Measurements from ENCODE around the gene MLLT6. TPM values are rescaled to one million over a fixed set of nuclear protein-coding genes. Genes with fewer than 3 reads are reported as not detected.

The MLLT6 gene
- total and polyA plus RNA-seq, 2 of the 13 experiments (the other 11 are each of a cell fraction or from before 2014, with no cell fraction given), result 50.7 to 69.5 TPM

DNA sequence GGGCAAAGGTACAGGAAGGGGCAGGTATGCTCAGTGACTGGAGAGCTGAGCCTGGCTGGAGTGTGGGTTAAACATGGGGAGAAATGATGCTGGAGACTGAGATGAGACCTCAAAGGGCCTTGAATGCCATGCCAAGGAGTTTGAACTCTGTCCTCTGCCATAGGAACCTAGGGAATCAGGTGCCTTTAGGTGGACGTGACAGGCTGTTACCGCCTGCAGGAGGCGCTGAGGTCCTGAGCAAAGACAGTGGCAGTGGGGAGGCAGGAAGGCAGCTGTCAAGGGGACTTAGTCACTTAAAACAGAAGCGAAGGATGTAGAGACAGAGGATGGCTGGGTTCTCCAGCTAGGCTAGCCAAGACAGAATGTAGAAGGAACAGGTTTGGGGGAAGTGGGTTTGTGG, 56.5 kb downstream of the MLLT6 start (continued):
- TF ChIP-seq ATF7 (IDR thresholded peaks at IDR 0.05) (no peak), ATF7 (CRISPR knock-in tag; IDR thresholded peaks at IDR 0.05) (no peak), ISL2 (CRISPR knock-in tag; IDR thresholded peaks at IDR 0.05) (no peak), HNF4A (CRISPR knock-in tag; IDR thresholded peaks at IDR 0.05) (peak; percentile 62; the same call in 1 of the 2 replicates), TCF7 (IDR thresholded peaks at IDR 0.05; ENCODE audit: low read depth) (no peak), BORCS8-MEF2B (CRISPR knock-in tag; IDR thresholded peaks at IDR 0.05) (no peak), CHD4 (IDR thresholded peaks at IDR 0.05; ENCODE audit: borderline replicate concordance, low read length) (0 out of 2 replicates have a peak, but pooled peaks have one; percentile 34), ZNF660 (CRISPR knock-in tag; IDR thresholded peaks at IDR 0.05; ENCODE audit: borderline replicate concordance, low read depth) (no peak), SSRP1 (CRISPR knock-in tag; IDR thresholded peaks at IDR 0.05) (no peak), STAG1 (CRISPR knock-in tag; IDR thresholded peaks at IDR 0.05) (peak; percentile 67), TBX2 (CRISPR knock-in tag; IDR thresholded peaks at IDR 0.05; ENCODE audit: borderline replicate concordance) (no peak), MXI1 (IDR thresholded peaks at IDR 0.05; ENCODE audit: borderline replicate concordance, low read depth, low read length) (no peak), ZNF333 (CRISPR knock-in tag; IDR thresholded peaks at IDR 0.05; ENCODE audit: borderline replicate concordance) (no peak), AHR (CRISPR knock-in tag; IDR thresholded peaks at IDR 0.05) (no peak), PTBP1 (IDR thresholded peaks at IDR 0.05; ENCODE audit: low read depth, low read length, poor library complexity, severe bottlenecking) (no peak), ZNF234 (CRISPR knock-in tag; conservative IDR thresholded peaks at IDR 0.05) (no peak)
- TF ChIP-seq, protein P1, sequence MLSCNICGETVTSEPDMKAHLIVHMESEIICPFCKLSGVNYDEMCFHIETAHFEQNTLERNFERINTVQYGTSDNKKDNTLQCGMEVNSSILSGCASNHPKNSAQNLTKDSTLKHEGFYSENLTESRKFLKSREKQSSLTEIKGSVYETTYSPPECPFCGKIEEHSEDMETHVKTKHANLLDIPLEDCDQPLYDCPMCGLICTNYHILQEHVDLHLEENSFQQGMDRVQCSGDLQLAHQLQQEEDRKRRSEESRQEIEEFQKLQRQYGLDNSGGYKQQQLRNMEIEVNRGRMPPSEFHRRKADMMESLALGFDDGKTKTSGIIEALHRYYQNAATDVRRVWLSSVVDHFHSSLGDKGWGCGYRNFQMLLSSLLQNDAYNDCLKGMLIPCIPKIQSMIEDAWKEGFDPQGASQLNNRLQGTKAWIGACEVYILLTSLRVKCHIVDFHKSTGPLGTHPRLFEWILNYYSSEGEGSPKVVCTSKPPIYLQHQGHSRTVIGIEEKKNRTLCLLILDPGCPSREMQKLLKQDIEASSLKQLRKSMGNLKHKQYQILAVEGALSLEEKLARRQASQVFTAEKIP (CRISPR knock-in tag; IDR thresholded peaks at IDR 0.05; ENCODE audit: borderline replicate concordance), result no peak
- TF ChIP-seq, protein P2, sequence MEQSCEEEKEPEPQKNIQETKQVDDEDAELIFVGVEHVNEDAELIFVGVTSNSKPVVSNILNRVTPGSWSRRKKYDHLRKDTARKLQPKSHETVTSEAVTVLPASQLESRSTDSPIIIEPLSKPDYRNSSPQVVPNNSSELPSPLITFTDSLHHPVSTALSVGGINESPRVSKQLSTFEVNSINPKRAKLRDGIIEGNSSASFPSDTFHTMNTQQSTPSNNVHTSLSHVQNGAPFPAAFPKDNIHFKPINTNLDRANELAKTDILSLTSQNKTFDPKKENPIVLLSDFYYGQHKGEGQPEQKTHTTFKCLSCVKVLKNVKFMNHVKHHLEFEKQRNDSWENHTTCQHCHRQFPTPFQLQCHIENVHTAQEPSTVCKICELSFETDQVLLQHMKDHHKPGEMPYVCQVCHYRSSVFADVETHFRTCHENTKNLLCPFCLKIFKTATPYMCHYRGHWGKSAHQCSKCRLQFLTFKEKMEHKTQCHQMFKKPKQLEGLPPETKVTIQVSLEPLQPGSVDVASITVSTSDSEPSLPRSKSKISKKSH (CRISPR knock-in tag; IDR thresholded peaks at IDR 0.05; ENCODE audit: borderline replicate concordance), result 0 out of 2 replicates have a peak, but pooled peaks have one; percentile 38
- TF ChIP-seq, protein P3, sequence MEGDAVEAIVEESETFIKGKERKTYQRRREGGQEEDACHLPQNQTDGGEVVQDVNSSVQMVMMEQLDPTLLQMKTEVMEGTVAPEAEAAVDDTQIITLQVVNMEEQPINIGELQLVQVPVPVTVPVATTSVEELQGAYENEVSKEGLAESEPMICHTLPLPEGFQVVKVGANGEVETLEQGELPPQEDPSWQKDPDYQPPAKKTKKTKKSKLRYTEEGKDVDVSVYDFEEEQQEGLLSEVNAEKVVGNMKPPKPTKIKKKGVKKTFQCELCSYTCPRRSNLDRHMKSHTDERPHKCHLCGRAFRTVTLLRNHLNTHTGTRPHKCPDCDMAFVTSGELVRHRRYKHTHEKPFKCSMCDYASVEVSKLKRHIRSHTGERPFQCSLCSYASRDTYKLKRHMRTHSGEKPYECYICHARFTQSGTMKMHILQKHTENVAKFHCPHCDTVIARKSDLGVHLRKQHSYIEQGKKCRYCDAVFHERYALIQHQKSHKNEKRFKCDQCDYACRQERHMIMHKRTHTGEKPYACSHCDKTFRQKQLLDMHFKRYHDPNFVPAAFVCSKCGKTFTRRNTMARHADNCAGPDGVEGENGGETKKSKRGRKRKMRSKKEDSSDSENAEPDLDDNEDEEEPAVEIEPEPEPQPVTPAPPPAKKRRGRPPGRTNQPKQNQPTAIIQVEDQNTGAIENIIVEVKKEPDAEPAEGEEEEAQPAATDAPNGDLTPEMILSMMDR (CRISPR knock-in tag; IDR thresholded peaks at IDR 0.05), result peak; percentile 75
- TF ChIP-seq, protein P4, sequence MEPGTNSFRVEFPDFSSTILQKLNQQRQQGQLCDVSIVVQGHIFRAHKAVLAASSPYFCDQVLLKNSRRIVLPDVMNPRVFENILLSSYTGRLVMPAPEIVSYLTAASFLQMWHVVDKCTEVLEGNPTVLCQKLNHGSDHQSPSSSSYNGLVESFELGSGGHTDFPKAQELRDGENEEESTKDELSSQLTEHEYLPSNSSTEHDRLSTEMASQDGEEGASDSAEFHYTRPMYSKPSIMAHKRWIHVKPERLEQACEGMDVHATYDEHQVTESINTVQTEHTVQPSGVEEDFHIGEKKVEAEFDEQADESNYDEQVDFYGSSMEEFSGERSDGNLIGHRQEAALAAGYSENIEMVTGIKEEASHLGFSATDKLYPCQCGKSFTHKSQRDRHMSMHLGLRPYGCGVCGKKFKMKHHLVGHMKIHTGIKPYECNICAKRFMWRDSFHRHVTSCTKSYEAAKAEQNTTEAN (CRISPR knock-in tag; conservative IDR thresholded peaks at IDR 0.05), result no peak
- TF ChIP-seq, protein P5, sequence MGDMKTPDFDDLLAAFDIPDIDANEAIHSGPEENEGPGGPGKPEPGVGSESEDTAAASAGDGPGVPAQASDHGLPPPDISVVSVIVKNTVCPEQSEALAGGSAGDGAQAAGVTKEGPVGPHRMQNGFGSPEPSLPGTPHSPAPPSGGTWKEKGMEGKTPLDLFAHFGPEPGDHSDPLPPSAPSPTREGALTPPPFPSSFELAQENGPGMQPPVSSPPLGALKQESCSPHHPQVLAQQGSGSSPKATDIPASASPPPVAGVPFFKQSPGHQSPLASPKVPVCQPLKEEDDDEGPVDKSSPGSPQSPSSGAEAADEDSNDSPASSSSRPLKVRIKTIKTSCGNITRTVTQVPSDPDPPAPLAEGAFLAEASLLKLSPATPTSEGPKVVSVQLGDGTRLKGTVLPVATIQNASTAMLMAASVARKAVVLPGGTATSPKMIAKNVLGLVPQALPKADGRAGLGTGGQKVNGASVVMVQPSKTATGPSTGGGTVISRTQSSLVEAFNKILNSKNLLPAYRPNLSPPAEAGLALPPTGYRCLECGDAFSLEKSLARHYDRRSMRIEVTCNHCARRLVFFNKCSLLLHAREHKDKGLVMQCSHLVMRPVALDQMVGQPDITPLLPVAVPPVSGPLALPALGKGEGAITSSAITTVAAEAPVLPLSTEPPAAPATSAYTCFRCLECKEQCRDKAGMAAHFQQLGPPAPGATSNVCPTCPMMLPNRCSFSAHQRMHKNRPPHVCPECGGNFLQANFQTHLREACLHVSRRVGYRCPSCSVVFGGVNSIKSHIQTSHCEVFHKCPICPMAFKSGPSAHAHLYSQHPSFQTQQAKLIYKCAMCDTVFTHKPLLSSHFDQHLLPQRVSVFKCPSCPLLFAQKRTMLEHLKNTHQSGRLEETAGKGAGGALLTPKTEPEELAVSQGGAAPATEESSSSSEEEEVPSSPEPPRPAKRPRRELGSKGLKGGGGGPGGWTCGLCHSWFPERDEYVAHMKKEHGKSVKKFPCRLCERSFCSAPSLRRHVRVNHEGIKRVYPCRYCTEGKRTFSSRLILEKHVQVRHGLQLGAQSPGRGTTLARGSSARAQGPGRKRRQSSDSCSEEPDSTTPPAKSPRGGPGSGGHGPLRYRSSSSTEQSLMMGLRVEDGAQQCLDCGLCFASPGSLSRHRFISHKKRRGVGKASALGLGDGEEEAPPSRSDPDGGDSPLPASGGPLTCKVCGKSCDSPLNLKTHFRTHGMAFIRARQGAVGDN (CRISPR knock-in tag; IDR thresholded peaks at IDR 0.05), result no peak

Measured in HepG2 (cell line).